Neural crest cell (in vitro differentiated cells): ENCODE data around the gene RNASE8. TPM values are rescaled to one million over a fixed set of nuclear protein-coding genes. Genes with fewer than 3 reads are reported as not detected.

Experiments
- DNase-seq: peaks from one replicate; pipeline ENCODE4 v3.0.0; 2021; ENCODE audit warnings: low read depth, mixed read lengths, low spot score
- H3K27ac Mint-ChIP-seq: one replicate; pipeline ENCODE4 v1.8.0; 2021; ENCODE audit warnings: mild to moderate bottlenecking, mixed read lengths; ENCODE audit not compliant: unreplicated experiment
- H3K27me3 Mint-ChIP-seq: 2 replicates; pipeline ENCODE4 v1.8.0; 2021; ENCODE audit warnings: low read depth, mild to moderate bottlenecking, mixed read lengths
- H3K36me3 Mint-ChIP-seq: 2 replicates; pipeline ENCODE4 v1.8.0; 2021; ENCODE audit warnings: low read depth, mild to moderate bottlenecking, mixed read lengths
- H3K4me1 Mint-ChIP-seq: 2 replicates; pipeline ENCODE4 v1.8.0; 2021; ENCODE audit warnings: mixed read lengths
- H3K4me3 Mint-ChIP-seq: one replicate; pipeline ENCODE4 v1.8.0; 2021; ENCODE audit warnings: mild to moderate bottlenecking, mixed read lengths
- H3K9me3 Mint-ChIP-seq: 2 replicates; pipeline ENCODE4 v1.8.0; 2021; ENCODE audit warnings: mixed read lengths
- total RNA-seq: library from RNA; stranded (reverse); gene quantifications from 2 replicates; pipeline ENCODE4 v1.2.1, GENCODE V29; 2021
- TF ChIP-seq, protein P1 (sequence below): fragments of 200-600 bp; sonication (generic); conservative IDR thresholded peaks from 2 replicates; pipeline ENCODE4 v1.5.0; 2021; ENCODE audit warnings: antibody characterized with exemption, mild to moderate bottlenecking

RNASE8 gene
- total RNA-seq, 1 donor from 2014 or later, result not detected

DNA sequence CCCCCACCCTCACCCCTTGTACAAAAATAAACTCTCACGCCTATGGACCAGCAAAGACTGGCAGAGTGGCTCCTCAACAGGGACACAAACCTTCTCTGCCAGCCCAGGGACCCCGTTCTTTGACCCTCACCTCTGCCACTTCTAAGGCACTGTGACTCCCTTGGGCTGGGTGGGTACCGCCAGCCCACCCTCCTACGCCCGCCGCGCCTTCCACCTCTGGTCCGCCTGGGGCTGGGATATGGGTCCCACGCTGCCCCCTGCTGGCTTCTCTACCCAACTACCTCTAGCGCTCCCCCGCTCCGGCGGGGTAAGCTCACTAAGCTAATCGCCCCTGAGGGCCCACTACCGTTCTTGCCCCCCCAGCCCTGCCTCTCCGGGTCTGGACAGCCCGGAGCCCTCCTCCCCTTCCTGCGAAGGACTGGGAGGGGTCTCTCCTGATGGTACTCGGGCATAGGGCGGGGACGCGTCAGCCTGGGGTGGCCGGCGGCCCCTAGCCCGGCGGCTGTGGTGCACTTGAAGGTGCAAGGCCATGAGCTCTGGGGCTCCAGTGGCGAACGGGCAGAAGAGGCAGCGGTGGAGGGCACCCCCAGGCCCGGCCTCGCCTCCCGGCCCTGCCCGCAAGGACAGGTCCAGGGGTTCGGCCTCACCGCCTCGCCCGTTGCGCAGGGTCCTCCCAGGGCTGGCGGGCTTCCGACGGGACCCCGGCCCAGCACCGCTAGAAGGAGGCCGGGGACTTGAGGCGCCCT is 32.7 kb downstream of the RNASE8 start:
- Mint-ChIP-seq H3K9me3 (no peaks in the 10 kb centered on the region), H3K27me3 (peaks cover 17% of the 10 kb centered on the region), H3K4me1 (peaks cover 63% of the 10 kb centered on the region), H3K36me3 (peaks cover 46% of the 10 kb centered on the region), H3K27ac (no peak overlapping the region), H3K4me3 (peak overlapping the region; percentile 62)
- DNase-seq, result no peak
- TF ChIP-seq, protein P1, sequence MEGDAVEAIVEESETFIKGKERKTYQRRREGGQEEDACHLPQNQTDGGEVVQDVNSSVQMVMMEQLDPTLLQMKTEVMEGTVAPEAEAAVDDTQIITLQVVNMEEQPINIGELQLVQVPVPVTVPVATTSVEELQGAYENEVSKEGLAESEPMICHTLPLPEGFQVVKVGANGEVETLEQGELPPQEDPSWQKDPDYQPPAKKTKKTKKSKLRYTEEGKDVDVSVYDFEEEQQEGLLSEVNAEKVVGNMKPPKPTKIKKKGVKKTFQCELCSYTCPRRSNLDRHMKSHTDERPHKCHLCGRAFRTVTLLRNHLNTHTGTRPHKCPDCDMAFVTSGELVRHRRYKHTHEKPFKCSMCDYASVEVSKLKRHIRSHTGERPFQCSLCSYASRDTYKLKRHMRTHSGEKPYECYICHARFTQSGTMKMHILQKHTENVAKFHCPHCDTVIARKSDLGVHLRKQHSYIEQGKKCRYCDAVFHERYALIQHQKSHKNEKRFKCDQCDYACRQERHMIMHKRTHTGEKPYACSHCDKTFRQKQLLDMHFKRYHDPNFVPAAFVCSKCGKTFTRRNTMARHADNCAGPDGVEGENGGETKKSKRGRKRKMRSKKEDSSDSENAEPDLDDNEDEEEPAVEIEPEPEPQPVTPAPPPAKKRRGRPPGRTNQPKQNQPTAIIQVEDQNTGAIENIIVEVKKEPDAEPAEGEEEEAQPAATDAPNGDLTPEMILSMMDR, result peak; percentile 59

DNA sequence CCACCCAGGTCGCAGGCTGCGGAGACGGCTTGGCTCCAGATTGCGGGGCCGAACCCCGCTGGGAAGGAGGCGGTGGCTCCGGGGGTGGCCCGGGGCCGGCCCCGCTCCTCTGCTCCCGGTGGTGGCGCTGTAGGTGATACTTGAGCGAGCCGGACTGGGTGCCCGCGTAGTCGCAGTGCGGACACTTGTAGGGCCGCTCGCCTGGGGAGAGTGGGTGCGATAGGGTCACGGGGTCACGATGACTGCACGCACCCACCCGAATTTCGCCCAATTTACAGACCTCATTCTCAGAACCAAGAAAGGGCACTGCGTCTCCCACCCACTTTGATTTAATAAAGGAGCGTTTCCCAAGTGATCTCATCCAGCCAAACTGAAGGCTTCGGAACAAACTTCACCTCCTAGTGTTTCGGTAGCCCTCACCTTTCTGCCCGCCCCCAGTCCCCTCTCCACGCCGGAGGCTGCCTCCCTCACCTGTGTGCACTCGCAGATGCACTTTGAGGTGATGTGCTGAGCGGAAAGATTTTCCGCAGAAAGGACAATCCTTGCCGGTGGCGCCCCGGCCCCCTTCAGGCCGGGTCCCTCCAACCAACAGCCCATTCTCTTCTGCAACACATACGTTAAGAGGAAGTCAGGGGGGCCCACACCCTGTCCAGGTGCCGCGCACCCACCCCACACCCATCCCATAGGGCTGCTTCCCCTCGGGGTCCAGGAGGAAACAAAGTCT is 33.5 kb downstream of the RNASE8 start:
- Mint-ChIP-seq H3K27me3 (peaks cover 17% of the 10 kb centered on the region), H3K4me3 (peak overlapping the region; percentile 68), H3K9me3 (no peaks in the 10 kb centered on the region), H3K27ac (no peak overlapping the region), H3K36me3 (peaks cover 40% of the 10 kb centered on the region), H3K4me1 (peaks cover 70% of the 10 kb centered on the region)
- TF ChIP-seq, protein P1, result no peak
- no peak for DNase-seq

DNA sequence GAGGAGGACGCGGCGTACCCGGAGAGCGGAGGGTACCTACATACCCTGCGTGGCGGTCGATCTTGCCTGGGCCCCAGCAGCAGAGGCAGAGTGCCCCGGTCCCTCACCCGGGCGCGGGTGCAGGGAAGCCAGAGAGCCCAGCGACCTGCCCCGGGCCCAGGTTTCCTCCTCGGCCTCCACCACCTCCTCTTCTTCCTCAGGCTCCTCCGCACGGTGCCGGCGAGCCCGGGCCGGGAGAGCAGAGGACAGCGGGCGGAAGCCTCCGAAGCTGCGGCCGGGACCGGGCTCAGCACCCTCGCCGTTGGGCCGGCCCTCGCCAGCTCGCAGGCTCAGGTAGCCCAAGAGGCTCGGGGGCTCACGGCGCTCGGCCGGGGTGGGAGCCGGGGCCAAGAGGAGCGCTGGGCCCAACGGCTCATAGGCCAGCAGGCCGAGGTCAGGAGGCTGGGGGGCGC is 34.2 kb downstream of the RNASE8 start:
- H3K36me3 Mint-ChIP-seq, result peaks cover 37% of the 10 kb centered on the region
- peaks cover 17% of the 10 kb centered on the region for H3K27me3 Mint-ChIP-seq
- TF ChIP-seq, protein P1, result no peak
- H3K9me3 Mint-ChIP-seq, result no peaks in the 10 kb centered on the region
- H3K4me1 Mint-ChIP-seq, result peaks cover 73% of the 10 kb centered on the region
- H3K4me3 Mint-ChIP-seq, result peak overlapping the region; percentile 68
- DNase-seq, result no peak
- no peak overlapping the region for H3K27ac Mint-ChIP-seq

DNA sequence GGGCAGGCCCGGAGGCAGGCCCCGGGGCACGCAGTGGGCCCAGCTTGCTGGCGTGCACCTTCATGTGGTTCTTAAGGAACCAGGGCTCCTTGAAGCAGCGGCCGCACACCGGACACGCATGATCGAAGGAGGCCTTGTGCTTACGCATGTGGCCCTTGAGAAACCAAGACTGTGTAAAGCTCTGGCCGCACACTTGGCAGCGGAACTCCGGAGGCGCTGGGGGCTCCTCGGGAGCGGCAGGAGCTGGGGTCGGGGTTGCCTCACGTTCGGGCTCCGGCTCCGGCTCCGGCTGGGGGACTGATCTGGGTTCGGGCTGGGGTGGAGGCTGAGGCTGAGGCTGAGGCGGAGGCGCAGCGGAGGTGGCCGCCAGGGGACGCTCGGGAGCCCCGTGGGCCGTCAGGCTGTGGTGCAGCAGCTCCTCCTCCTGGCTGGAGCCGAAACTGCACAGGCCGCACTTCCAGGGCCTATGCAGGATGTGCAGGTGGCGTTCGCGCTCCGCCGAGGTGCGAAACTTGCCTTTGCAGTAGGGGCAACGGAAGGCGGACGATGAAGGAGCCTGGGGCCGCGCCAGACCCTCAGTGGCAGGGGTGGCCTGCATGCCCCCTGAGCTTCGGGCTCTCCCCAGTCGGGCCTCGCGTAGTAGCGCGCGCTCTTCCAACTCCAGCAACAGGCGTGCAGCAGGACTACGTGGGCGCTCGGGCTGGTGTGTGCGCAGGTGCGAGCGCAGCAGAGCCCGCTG is 34.8 kb downstream of the RNASE8 start:
- Mint-ChIP-seq H3K27ac (no peak overlapping the region), H3K27me3 (peaks cover 18% of the 10 kb centered on the region), H3K36me3 (peaks cover 34% of the 10 kb centered on the region), H3K4me3 (peak overlapping the region; percentile 85), H3K4me1 (peaks cover 74% of the 10 kb centered on the region), H3K9me3 (no peaks in the 10 kb centered on the region)
- peak; percentile 94 for DNase-seq
- TF ChIP-seq, protein P1, result peak; percentile 95

DNA sequence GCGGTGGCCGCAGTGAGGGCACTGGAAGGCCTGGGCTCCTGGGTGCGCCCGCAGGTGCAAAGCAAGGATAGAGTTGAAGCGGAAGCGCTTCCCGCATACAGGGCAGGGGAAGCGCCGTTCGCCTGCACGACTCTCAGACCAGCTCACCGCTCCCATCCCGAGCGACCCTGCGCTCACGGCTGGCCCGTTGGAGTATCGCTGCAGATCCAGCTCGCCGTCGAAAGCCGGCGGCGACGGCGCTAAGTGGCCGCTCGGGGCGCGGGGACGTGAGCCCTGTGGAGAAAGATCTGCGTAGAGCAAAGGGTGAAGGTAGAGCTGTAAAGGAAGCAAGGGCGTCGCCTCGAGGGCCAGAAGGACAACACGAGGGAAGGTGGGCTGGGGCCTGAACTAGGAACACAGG is 35.4 kb downstream of the RNASE8 start:
- no peak for DNase-seq
- TF ChIP-seq, protein P1, result no peak
- H3K27me3 Mint-ChIP-seq, result peaks cover 15% of the 10 kb centered on the region
- H3K27ac Mint-ChIP-seq, result peak overlapping the region; percentile 29
- H3K9me3 Mint-ChIP-seq, result no peaks in the 10 kb centered on the region
- H3K4me1 Mint-ChIP-seq, result peaks cover 68% of the 10 kb centered on the region
- peaks cover 31% of the 10 kb centered on the region for H3K36me3 Mint-ChIP-seq
- H3K4me3 Mint-ChIP-seq, result peak overlapping the region; percentile 97
